Measurements from ENCODE around the gene ST6GALNAC3.

Gene ST6GALNAC3

GRCh38 chr1:76501586-76502219, 427.2 kb downstream of the ST6GALNAC3 start:
- H4K20me1 ChIP-seq (ENCODE audit: insufficient read depth, low read length, poor library complexity, severe bottlenecking), result no peaks in the 10 kb centered on the region

DNA sequence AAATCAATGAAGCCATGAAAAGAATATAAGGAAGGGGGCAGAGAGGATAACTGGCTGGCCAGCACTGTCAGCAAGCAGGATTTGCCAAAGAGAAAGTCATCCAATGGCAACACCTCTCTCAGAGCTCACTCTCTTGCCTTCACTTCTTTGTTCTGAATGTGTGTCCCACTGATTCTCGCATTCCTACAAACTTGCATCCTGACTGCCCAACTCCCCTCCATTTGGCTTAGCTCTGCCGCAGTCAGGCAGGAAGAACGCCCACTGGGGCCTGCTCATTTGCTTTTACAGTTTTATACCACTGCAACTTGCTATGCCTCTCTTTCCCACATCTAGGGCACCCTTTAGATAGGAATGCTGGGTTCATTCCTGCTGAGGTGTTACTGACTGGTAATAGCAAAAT, 428.6 kb downstream of the ST6GALNAC3 start:
- Histone ChIP-seq H3K4me1 (ENCODE audit: insufficient read depth, low read length, poor library complexity, severe bottlenecking) (no peaks in the 10 kb centered on the region), H3K36me3 (ENCODE audit: insufficient read depth, low read length) (no peaks in the 10 kb centered on the region), H4K20me1 (ENCODE audit: insufficient read depth, low read length, poor library complexity, severe bottlenecking) (no peaks in the 10 kb centered on the region), H3K9me3 (ENCODE audit: insufficient read depth, low read depth, low read length) (no peaks in the 10 kb centered on the region), H2AFZ (ENCODE audit: low read length) (no peak overlapping the region), H3F3A (ENCODE audit: low read depth) (no peaks in the 10 kb centered on the region), H3K79me2 (ENCODE audit: insufficient read depth, low read length) (no peaks in the 10 kb centered on the region), H3K9me2 (replicated peaks; ENCODE audit: low read depth, low read length) (no peaks in the 10 kb centered on the region), H3K9ac (ENCODE audit: low read depth, low read length, poor library complexity, severe bottlenecking) (no peak overlapping the region), H3K4me3 (ENCODE audit: low read length, poor library complexity, severe bottlenecking) (no peak overlapping the region), H3K4me2 (ENCODE audit: low read depth, low read length, poor library complexity, severe bottlenecking) (no peak overlapping the region), H3K27me3 (ENCODE audit: insufficient read depth, low read length, poor library complexity, severe bottlenecking) (no peaks in the 10 kb centered on the region)
- TF ChIP-seq CTCF (conservative IDR thresholded peaks at IDR 0.05; ENCODE audit: low read length) (no peak), EZH2phosphoT487 (IDR thresholded peaks at IDR 0.05; ENCODE audit: borderline replicate concordance) (no peak)

More at GRCh38 chr1:76501586-76502219, 427.2 kb downstream of the ST6GALNAC3 start:
- Histone ChIP-seq H3K4me3 (ENCODE audit: low read length, poor library complexity, severe bottlenecking) (no peak overlapping the region), H3K9ac (ENCODE audit: low read depth, low read length, poor library complexity, severe bottlenecking) (no peak overlapping the region), H3K79me2 (ENCODE audit: insufficient read depth, low read length) (no peaks in the 10 kb centered on the region), H2AFZ (ENCODE audit: low read length) (no peak overlapping the region), H3K9me2 (replicated peaks; ENCODE audit: low read depth, low read length) (no peaks in the 10 kb centered on the region), H3K4me2 (ENCODE audit: low read depth, low read length, poor library complexity, severe bottlenecking) (no peak overlapping the region), H3F3A (ENCODE audit: low read depth) (no peaks in the 10 kb centered on the region), H3K4me1 (ENCODE audit: insufficient read depth, low read length, poor library complexity, severe bottlenecking) (no peaks in the 10 kb centered on the region), H3K9me3 (ENCODE audit: insufficient read depth, low read depth, low read length) (no peaks in the 10 kb centered on the region), H3K36me3 (ENCODE audit: insufficient read depth, low read length) (no peaks in the 10 kb centered on the region), H3K27me3 (ENCODE audit: insufficient read depth, low read length, poor library complexity, severe bottlenecking) (no peaks in the 10 kb centered on the region)
- TF ChIP-seq CTCF (conservative IDR thresholded peaks at IDR 0.05; ENCODE audit: low read length) (no peak), EZH2phosphoT487 (IDR thresholded peaks at IDR 0.05; ENCODE audit: borderline replicate concordance) (no peak)

- Histone ChIP-seq H3K4me3 (ENCODE audit: low read length, poor library complexity, severe bottlenecking) (no peak overlapping the region), H2AFZ (ENCODE audit: low read length) (no peak overlapping the region), H3K9ac (ENCODE audit: low read depth, low read length, poor library complexity, severe bottlenecking) (no peak overlapping the region), H3K79me2 (ENCODE audit: insufficient read depth, low read length) (no peaks in the 10 kb centered on the region), H3K9me2 (replicated peaks; ENCODE audit: low read depth, low read length) (no peaks in the 10 kb centered on the region), H3K4me1 (ENCODE audit: insufficient read depth, low read length, poor library complexity, severe bottlenecking) (no peaks in the 10 kb centered on the region), H3K36me3 (ENCODE audit: insufficient read depth, low read length) (no peaks in the 10 kb centered on the region), H4K20me1 (ENCODE audit: insufficient read depth, low read length, poor library complexity, severe bottlenecking) (no peaks in the 10 kb centered on the region), H3K27me3 (ENCODE audit: insufficient read depth, low read length, poor library complexity, severe bottlenecking) (no peaks in the 10 kb centered on the region), H3F3A (ENCODE audit: low read depth) (no peaks in the 10 kb centered on the region), H3K9me3 (ENCODE audit: insufficient read depth, low read depth, low read length) (no peaks in the 10 kb centered on the region), H3K4me2 (ENCODE audit: low read depth, low read length, poor library complexity, severe bottlenecking) (no peak overlapping the region)
- TF ChIP-seq EZH2phosphoT487 (IDR thresholded peaks at IDR 0.05; ENCODE audit: borderline replicate concordance) (no peak), CTCF (conservative IDR thresholded peaks at IDR 0.05; ENCODE audit: low read length) (no peak)
Measured at GRCh38 chr1:76503736-76504135, 429.2 kb downstream of the ST6GALNAC3 start.

All from Loucy (cell line).